SK-N-SH (cell line): ENCODE data around the gene CDS2. TPM values are rescaled to one million over a fixed set of nuclear protein-coding genes. Genes with fewer than 3 reads are reported as not detected.

Experiments
- CTCF ChIA-PET: fragments of 300-600, 350-600 bp; formaldehyde crosslinking; extraction: SDS; loops from one replicate; lab custom pipeline; 2021; lab: Yijun Ruan, JAX
- POLR2A ChIA-PET: fragments of 350-600 bp; sonication (Branson Sonifier 250); formaldehyde crosslinking; extraction: SDS; loops from one replicate; lab custom pipeline; 2020; ENCODE audit warnings: antibody characterized with exemption, inconsistent platforms; lab: Yijun Ruan, JAX
- DNase-seq: peaks from one replicate; pipeline ENCODE4 v3.0.0; 2012
- H2AFZ ChIP-seq: fragments of 200-600 bp; sonication (generic); 2 replicates; pipeline ENCODE4 v1.8.1; 2016; ENCODE audit warnings: antibody characterized with exemption, mild to moderate bottlenecking, low read depth
- H3F3A ChIP-seq: fragments of 200-600 bp; sonication (generic); replicated peaks from 2 replicates; pipeline ENCODE3; 2016; ENCODE audit warnings: antibody characterized with exemption, mild to moderate bottlenecking; ENCODE audit not compliant: insufficient read depth
- H3K27ac ChIP-seq, 2 experiments: fragments of 200-500 bp in 1 of 2; fragments of 200-600 bp in 1 of 2; sonication (Bioruptor generic) in 1 of 2; sonication (generic), shearing (Covaris generic) in 1 of 2; 2 replicates each; pipeline versions ENCODE4 v1.5.1 to v1.6.1; 2014 to 2016; ENCODE audit warnings: low read depth in 2 of 2, inconsistent platforms in 1 of 2, low read length in 1 of 2, mild to moderate bottlenecking in 1 of 2, mixed read lengths in 1 of 2
- H3K27me3 ChIP-seq: fragments of 200-600 bp; sonication (generic), shearing (Covaris generic); 2 replicates; pipeline ENCODE4 v1.6.1; 2016; ENCODE audit warnings: mixed run types; ENCODE audit not compliant: insufficient read depth
- H3K36me3 ChIP-seq, 2 experiments: fragments of 200-500 bp in 1 of 2; fragments of 200-600 bp in 1 of 2; sonication (Bioruptor generic) in 1 of 2; sonication (generic) in 1 of 2; replicated peaks in 1 of 2; 2 replicates each; pipeline versions ENCODE3 to v1.5.1; 2014 to 2016; ENCODE audit warnings: low read length in 1 of 2, mild to moderate bottlenecking in 1 of 2; ENCODE audit not compliant: insufficient read depth in 2 of 2, control insufficient read depth in 1 of 2
- H3K4me1 ChIP-seq, 2 experiments: fragments of 200-500 bp in 1 of 2; fragments of 200-600 bp in 1 of 2; sonication (Bioruptor generic) in 1 of 2; sonication (generic), shearing (Covaris generic) in 1 of 2; 2 replicates each; pipeline versions ENCODE4 v1.5.1 to v1.6.1; 2014 to 2016; ENCODE audit warnings: low read depth in 1 of 2, low read length in 1 of 2, mixed run types in 1 of 2; ENCODE audit not compliant: insufficient read depth in 2 of 2, control insufficient read depth in 1 of 2
- H3K4me2 ChIP-seq: fragments of 200-600 bp; sonication (generic), shearing (Covaris generic); 2 replicates; pipeline ENCODE4 v1.6.1; 2017; ENCODE audit warnings: mixed run types
- H3K4me3 ChIP-seq, 2 experiments: fragments of 200-500 bp in 1 of 2; fragments of 200-600 bp in 1 of 2; sonication (Bioruptor generic) in 1 of 2; sonication (generic), shearing (Covaris generic) in 1 of 2; 2 replicates each; pipeline versions ENCODE4 v1.5.1 to v1.8.1; 2014 to 2016; ENCODE audit warnings: low read depth in 2 of 2, inconsistent platforms in 1 of 2, low read length in 1 of 2, mild to moderate bottlenecking in 1 of 2, mixed read lengths in 1 of 2, moderate library complexity in 1 of 2
- H3K79me2 ChIP-seq: fragments of 200-600 bp; sonication (generic); 2 replicates; pipeline ENCODE4 v1.8.1; 2017; ENCODE audit warnings: mild to moderate bottlenecking; ENCODE audit not compliant: insufficient read depth
- H3K9ac ChIP-seq: fragments of 200-600 bp; sonication (generic); 2 replicates; pipeline ENCODE4 v1.6.1; 2017; ENCODE audit warnings: mixed run types
- H3K9me2 ChIP-seq: fragments of 200-600 bp; sonication (generic); 2 replicates; pipeline ENCODE4 v1.6.1; 2017; ENCODE audit warnings: mixed run types
- H3K9me3 ChIP-seq: fragments of 200-600 bp; sonication (generic); 2 replicates; pipeline ENCODE4 v1.6.1; 2017; ENCODE audit warnings: mixed run types, mild to moderate bottlenecking, moderate library complexity
- H4K20me1 ChIP-seq: fragments of 200-600 bp; sonication (generic); 2 replicates; pipeline ENCODE4 v1.6.1; 2017; ENCODE audit warnings: mild to moderate bottlenecking, mixed run types; ENCODE audit not compliant: insufficient read depth
- ELF1 ChIP-seq: IDR thresholded peaks from 2 replicates; pipeline ENCODE4 v1.4.0; 2012
- EP300 ChIP-seq, 2 experiments: IDR thresholded peaks; 2 replicates each; pipeline versions ENCODE4 v1.4.0 to v1.6.1; 2012; ENCODE audit warnings: borderline replicate concordance in 1 of 2, low read depth in 1 of 2, low read length in 1 of 2
- EZH2phosphoT487 ChIP-seq: fragments of 200-600 bp; sonication (generic); IDR thresholded peaks from 2 replicates; pipeline ENCODE4 v1.6.1; 2017; ENCODE audit warnings: low read depth, mixed run types, mild to moderate bottlenecking, antibody characterized with exemption, moderate library complexity, borderline replicate concordance
- FOSL2 ChIP-seq: IDR thresholded peaks from 2 replicates; pipeline ENCODE4 v1.4.0; 2012; ENCODE audit warnings: low read depth, mild to moderate bottlenecking, moderate library complexity, borderline replicate concordance
- FOXM1 ChIP-seq: IDR thresholded peaks from 2 replicates; pipeline ENCODE4 v1.4.0; 2012; ENCODE audit warnings: low read depth, mild to moderate bottlenecking
- IRF3 ChIP-seq: fragments of 150-350 bp; IDR thresholded peaks from 2 replicates; pipeline ENCODE4 v1.6.1; 2016; ENCODE audit warnings: mild to moderate bottlenecking, low read depth, low read length
- JUND ChIP-seq: IDR thresholded peaks from 2 replicates; pipeline ENCODE4 v1.4.0; 2012
- MAX ChIP-seq: IDR thresholded peaks from 2 replicates; pipeline ENCODE4 v1.4.0; 2012; ENCODE audit warnings: low read depth
- MXI1 ChIP-seq: IDR thresholded peaks from 2 replicates; pipeline ENCODE4 v1.6.1; 2012; ENCODE audit warnings: mild to moderate bottlenecking, low read depth, low read length, improper control_type of control experiment
- NFIC ChIP-seq: IDR thresholded peaks from 2 replicates; pipeline ENCODE4 v1.4.0; 2012; ENCODE audit warnings: borderline replicate concordance
- NRF1 ChIP-seq: IDR thresholded peaks from 2 replicates; pipeline ENCODE4 v1.6.1; 2012; ENCODE audit warnings: low read depth, mild to moderate bottlenecking, low read length
- PBX3 ChIP-seq: IDR thresholded peaks from 2 replicates; pipeline ENCODE4; 2012
- RCOR1 ChIP-seq: fragments of 150-350 bp; IDR thresholded peaks from 2 replicates; pipeline ENCODE4 v1.6.1; 2017; ENCODE audit warnings: antibody characterized with exemption, low read length
- RFX5 ChIP-seq: IDR thresholded peaks from 2 replicates; pipeline ENCODE4 v1.6.1; 2012; ENCODE audit warnings: mild to moderate bottlenecking, improper control_type of control experiment, low read length
- TAF1 ChIP-seq: IDR thresholded peaks from 2 replicates; pipeline ENCODE4 v1.6.1; 2012; ENCODE audit warnings: low read depth, mild to moderate bottlenecking, low read length, moderate library complexity, borderline replicate concordance
- USF1 ChIP-seq: IDR thresholded peaks from 2 replicates; pipeline ENCODE4 v1.4.0; 2012; ENCODE audit warnings: low read depth, borderline replicate concordance
- WGBS: methylation state at CpG from one replicate; pipeline ENCODE4 v1.1.6; 2017; ENCODE audit warnings: low lambda C conversion rate; 5-methylcytosine and 5-hydroxymethylcytosine counted together
- polyA plus RNA-seq, 3 experiments: library from polyadenylated mRNA; depleted of rRNA; stranded (reverse); fragments of >200 nt; gene quantifications; 2 replicates each; pipeline ENCODE4 v1.2.3, GENCODE V29; 2012

CDS2 gene
- polyA plus RNA-seq, 1 of the 3 experiments (the other 2 are of a cell fraction), result 13.9 TPM

GRCh38 chr20:5146099-5146668, 19.4 kb downstream of the CDS2 start:
- Histone ChIP-seq H3F3A (no peaks in the 10 kb centered on the region), H3K4me2 (no peak overlapping the region), H3K27me3 (no peaks in the 10 kb centered on the region), H3K27ac (no peak overlapping the region), H3K4me3 (no peak overlapping the region), H2AFZ (no peak overlapping the region), H4K20me1 (0 out of 2 replicates have a peak, but pooled peaks cover 15% of the 10 kb centered on the region), H3K9me2 (no peaks in the 10 kb centered on the region), H3K9ac (no peak overlapping the region), H3K79me2 (peaks cover 78% of the 10 kb centered on the region), H3K9me3 (no peaks in the 10 kb centered on the region), H3K36me3 (peaks cover 0 to 9% of the 10 kb centered on the region in 2 experiments), H3K4me1 (no peaks in the 10 kb centered on the region; a peak in 1 of 4 replicates)
- CTCF ChIA-PET, result interaction anchor here (0.9 to 2.1 kb wide), 2 partner anchors 19 to 46 kb away, joined by 3 to 7 read pairs; partner anchors contain the start of gene CDS2
- WGBS, result 96% methylated on average over 6 of the region's 6 CpGs
- TF ChIP-seq USF1 (no peak), EZH2phosphoT487 (no peak), NRF1 (no peak), RCOR1 (no peak), NFIC (no peak), ELF1 (no peak), MXI1 (no peak), FOXM1 (no peak), EP300 (IDR thresholded peaks at IDR 0.05; ENCODE audit: borderline replicate concordance in 1 of 2, low read depth in 1 of 2, low read length in 1 of 2) (no peak), RFX5 (no peak), JUND (no peak), IRF3 (no peak), TAF1 (no peak), FOSL2 (no peak), PBX3 (no peak), MAX (no peak)
- no peak for DNase-seq
- POLR2A ChIA-PET, result no interaction called here
